Transverse colon (tissue), 4 donors: ENCODE data around the gene ABCC5. TPM values are rescaled to one million over a fixed set of nuclear protein-coding genes. Genes with fewer than 3 reads are reported as not detected.

ENCODE experiments used
- DNase-seq: peaks from one replicate; pipeline ENCODE4 v3.0.0-alpha.2; 2019
- H3K27ac ChIP-seq, 4 donors: fragments of 200-600 bp; sonication (generic); 2 replicates each; pipeline ENCODE4 v1.5.1; 2016 to 2018; ENCODE audit warnings: inconsistent platforms in 4 of 4
- H3K27me3 ChIP-seq: fragments of 200-600 bp; sonication (generic); 2 replicates; pipeline ENCODE4 v1.5.1; 2017; ENCODE audit warnings: inconsistent platforms
- H3K36me3 ChIP-seq, 4 donors: fragments of 200-600 bp; sonication (generic); 2 replicates each; pipeline ENCODE4 v1.5.1; 2017 to 2019; ENCODE audit warnings: inconsistent platforms in 4 of 4
- H3K4me1 ChIP-seq, 4 donors: fragments of 200-600 bp; sonication (generic); 2 replicates each; pipeline ENCODE4 v1.5.1; 2017 to 2020; ENCODE audit warnings: inconsistent platforms in 4 of 4
- H3K4me3 ChIP-seq, 4 donors: fragments of 200-600 bp; sonication (generic); 1 replicate in 1 of 4; 2 replicates in 3 of 4; pipeline versions ENCODE4 v1.5.1 to v1.6.1; 2017 to 2019; ENCODE audit warnings: inconsistent platforms in 4 of 4
- H3K9me3 ChIP-seq, 2 donors: fragments of 200-600 bp; sonication (generic); 2 replicates each; pipeline ENCODE4 v1.5.1; 2017 to 2019; ENCODE audit warnings: inconsistent platforms in 2 of 2
- EP300 ChIP-seq: sonication (generic); formaldehyde crosslinking; IDR thresholded peaks from one replicate; pipeline ENCODE4 v1.6.1; 2017; ENCODE audit warnings: antibody characterized with exemption, low read depth
- POLR2A ChIP-seq: fragments of 450-650 bp; IDR thresholded peaks from one replicate; pipeline ENCODE4 v1.6.1; 2016; ENCODE audit warnings: antibody characterized with exemption, mild to moderate bottlenecking, moderate library complexity
- POLR2AphosphoS5 ChIP-seq, 3 donors: sonication (generic); formaldehyde crosslinking; IDR thresholded peaks; one replicate each; pipeline ENCODE4 v1.6.1; 2016; ENCODE audit warnings: antibody characterized with exemption in 3 of 3
- WGBS, 2 donors: methylation state at CpG; one replicate each; pipeline ENCODE4 v1.1.5; 2018; ENCODE audit warnings: low coverage in 1 of 2; 5-methylcytosine and 5-hydroxymethylcytosine counted together
- in situ Hi-C, 4 donors: fragments of 200-750 bp; cut with MboI; loops; one replicate each; pipeline versions ENCODE4 v1.15.0 to v1.15.1; 2017; ENCODE audit warnings: low sequenced_read_pairs in 3 of 4, low pct_ligation_motif_present in 1 of 4, low pct_unique_long_range_greater_than_20kb in 1 of 4
- intact Hi-C: fragments of 100-400 bp; cut with DNase I; formaldehyde crosslinking; loops from one replicate; pipeline ENCODE4 v1.15.1; 2023; ENCODE audit warnings: low total_unique reads
- total RNA-seq, 4 donors: library from RNA; depleted of rRNA; stranded (reverse); fragments of >200 nt; gene quantifications; one replicate each; pipeline ENCODE4 v1.1.0, GENCODE V29; 2016
- TF ChIP-seq, protein P1 (sequence below), 5 experiments: fragments of 200-600 bp in 3 of 5; fragments of 450-650 bp in 2 of 5; sonication (generic) in 3 of 5; IDR thresholded peaks; 1 replicate in 2 of 5; 2 replicates in 3 of 5; pipeline ENCODE4 v1.5.1; 2016 to 2017; ENCODE audit warnings: antibody characterized with exemption in 5 of 5, inconsistent platforms in 3 of 5, mild to moderate bottlenecking in 2 of 5, moderate library complexity in 1 of 5

ABCC5 gene
- total RNA-seq, 4 donors from 2014 or later = 74.1 to 168 (median 83.8) TPM

DNA sequence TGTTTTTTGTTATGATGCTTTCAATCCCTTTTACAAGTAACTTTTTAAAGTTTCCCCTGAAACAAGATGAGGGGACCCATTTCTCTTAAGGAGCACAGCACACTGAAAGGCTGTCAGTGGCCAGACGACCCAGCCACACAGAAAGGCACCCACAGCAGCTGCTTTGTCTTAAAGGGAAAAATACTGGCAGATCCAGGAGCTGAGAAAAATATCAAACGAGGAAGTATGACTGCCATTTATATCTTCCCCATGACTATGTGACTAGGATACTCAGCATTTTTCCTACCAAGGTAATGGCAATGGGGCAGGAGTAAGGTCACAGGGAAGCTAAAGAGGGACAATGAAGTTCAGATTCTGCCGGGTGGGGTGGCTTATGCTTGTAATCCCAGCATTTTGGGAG lies 15.9 kb downstream of the ABCC5 start:
- H3K4me3 ChIP-seq = no peak overlapping the region
- in situ Hi-C loops = no loop called here
- H3K9me3 ChIP-seq = no peaks in the 10 kb centered on the region
- intact Hi-C loops = no loop called here
- WGBS, 2 donors = 63% methylated on average over 1 to 3 of the region's 3 CpGs
- H3K27me3 ChIP-seq = no peaks in the 10 kb centered on the region
- peaks cover 0 to 32% (median 13%) of the 10 kb centered on the region in 4 donors for H3K4me1 ChIP-seq
- DNase-seq = no peak
- no peak overlapping the region for H3K27ac ChIP-seq
- TF ChIP-seq POLR2A = no peak
- no peak for TF ChIP-seq POLR2AphosphoS5 (IDR thresholded peaks at IDR 0.05)
- no peak for TF ChIP-seq EP300
- TF ChIP-seq, protein P1, sequence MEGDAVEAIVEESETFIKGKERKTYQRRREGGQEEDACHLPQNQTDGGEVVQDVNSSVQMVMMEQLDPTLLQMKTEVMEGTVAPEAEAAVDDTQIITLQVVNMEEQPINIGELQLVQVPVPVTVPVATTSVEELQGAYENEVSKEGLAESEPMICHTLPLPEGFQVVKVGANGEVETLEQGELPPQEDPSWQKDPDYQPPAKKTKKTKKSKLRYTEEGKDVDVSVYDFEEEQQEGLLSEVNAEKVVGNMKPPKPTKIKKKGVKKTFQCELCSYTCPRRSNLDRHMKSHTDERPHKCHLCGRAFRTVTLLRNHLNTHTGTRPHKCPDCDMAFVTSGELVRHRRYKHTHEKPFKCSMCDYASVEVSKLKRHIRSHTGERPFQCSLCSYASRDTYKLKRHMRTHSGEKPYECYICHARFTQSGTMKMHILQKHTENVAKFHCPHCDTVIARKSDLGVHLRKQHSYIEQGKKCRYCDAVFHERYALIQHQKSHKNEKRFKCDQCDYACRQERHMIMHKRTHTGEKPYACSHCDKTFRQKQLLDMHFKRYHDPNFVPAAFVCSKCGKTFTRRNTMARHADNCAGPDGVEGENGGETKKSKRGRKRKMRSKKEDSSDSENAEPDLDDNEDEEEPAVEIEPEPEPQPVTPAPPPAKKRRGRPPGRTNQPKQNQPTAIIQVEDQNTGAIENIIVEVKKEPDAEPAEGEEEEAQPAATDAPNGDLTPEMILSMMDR (IDR thresholded peaks at IDR 0.05) = no peak
- no peaks in the 10 kb centered on the region for H3K36me3 ChIP-seq

DNA sequence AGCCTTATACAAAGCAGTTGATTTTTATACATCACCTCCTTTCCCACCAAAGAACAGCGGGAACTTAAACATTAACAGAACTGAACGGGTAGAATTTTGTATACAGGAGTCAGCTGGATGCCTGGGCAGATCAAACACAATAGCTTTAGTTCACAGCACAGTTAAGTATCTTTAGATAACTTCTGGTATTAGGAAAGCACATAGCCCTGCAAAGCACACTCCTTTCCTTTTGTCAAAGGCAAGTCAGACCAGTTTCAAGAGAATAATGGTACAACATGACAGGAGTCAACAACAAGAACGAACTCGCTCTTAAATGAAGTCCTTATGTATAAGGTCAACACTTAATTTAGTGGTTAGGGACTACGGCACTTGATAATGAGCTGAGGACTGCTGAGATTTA lies 26.3 kb downstream of the ABCC5 start:
- no peaks in the 10 kb centered on the region for H3K27me3 ChIP-seq
- DNase-seq = no peak
- H3K36me3 ChIP-seq = peaks cover 0 to 13% (median 5%) of the 10 kb centered on the region in 4 donors
- H3K27ac ChIP-seq = no peak overlapping the region
- 80% methylated on average over 5 of the region's 5 CpGs; no CpG with 5 or more reads in 1 of the 2 donors for WGBS, 2 donors
- in situ Hi-C loops = no loop called here
- intact Hi-C loops = no loop called here
- no peak for TF ChIP-seq POLR2A
- TF ChIP-seq, protein P1 (IDR thresholded peaks at IDR 0.05) = no peak
- H3K9me3 ChIP-seq = no peaks in the 10 kb centered on the region
- H3K4me3 ChIP-seq = no peak overlapping the region
- no peaks in the 10 kb centered on the region for H3K4me1 ChIP-seq

DNA sequence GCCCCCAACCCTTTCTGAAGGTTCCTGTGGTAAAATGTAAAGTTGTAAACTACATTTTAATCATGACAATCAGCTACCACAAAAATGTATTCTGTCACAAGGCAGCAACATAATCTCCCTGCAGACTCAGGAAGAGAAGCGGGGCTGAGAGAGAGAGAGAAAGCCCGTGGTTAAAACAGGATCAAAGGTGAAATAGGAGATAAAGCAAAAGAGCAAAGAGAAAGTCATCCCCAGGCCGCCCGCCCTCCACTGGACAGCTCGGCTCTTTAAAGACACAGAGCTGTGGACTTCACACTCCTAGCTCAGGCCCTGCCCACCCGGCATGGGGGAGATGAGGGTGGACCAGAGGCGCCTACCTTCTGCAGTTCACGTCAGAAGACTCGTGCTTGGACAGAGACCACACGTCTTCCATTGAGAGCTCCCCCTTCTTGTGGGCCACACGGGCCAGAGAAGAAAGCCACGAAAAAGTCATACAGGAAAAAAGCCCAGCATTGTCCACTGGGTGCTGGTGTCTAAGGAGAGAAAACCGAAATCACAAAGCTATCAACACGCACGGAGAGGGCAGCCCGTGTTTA lies 29.4 kb downstream of the ABCC5 start:
- no peak for DNase-seq
- intact Hi-C loops = no loop called here
- in situ Hi-C loops = no loop called here
- Histone ChIP-seq H3K27ac (no peak overlapping the region), H3K27me3 (no peaks in the 10 kb centered on the region), H3K4me3 (no peak overlapping the region), H3K9me3 (no peaks in the 10 kb centered on the region), H3K4me1 (peaks cover 0 to 4% (median 0%) of the 10 kb centered on the region in 4 donors), H3K36me3 (peaks cover 0 to 20% (median 7%) of the 10 kb centered on the region in 4 donors)
- TF ChIP-seq, protein P1 (IDR thresholded peaks at IDR 0.05) = no peak
- TF ChIP-seq EP300 (no peak), POLR2AphosphoS5 (IDR thresholded peaks at IDR 0.05) (no peak), POLR2A (no peak)
- WGBS, 2 donors = 71 to 89% methylated on average over 4 to 16 of the region's 16 CpGs

DNA sequence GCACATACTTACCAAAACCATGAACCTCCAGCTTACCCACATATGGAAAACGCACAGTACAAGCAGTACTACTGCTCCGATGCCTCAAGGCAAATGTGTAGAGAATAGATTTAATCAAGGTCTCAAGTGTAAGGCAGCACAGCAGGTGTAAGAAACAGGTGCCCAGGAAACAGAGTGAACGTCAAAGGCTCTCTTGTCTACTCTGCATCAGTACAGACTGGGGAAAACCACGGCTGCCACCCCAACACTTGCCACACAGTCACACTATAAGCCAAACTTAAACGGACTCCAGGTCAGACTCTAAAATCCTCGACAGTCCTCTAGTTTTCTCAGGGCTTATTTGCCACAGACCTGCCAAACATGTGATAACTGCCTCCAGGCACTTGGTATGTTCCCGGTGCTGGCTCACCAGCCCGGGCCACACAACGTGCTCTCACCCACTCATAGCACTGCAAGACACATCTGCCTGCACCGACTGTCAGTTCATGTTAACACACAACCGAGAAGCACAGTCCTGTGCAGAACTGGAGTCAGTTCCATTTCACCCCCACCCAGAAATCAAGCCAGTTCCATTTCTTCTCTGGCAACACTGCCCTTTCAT lies 30.6 kb downstream of the ABCC5 start:
- TF ChIP-seq POLR2A = no peak
- Histone ChIP-seq H3K4me3 (no peak overlapping the region), H3K27me3 (no peaks in the 10 kb centered on the region), H3K27ac (no peak overlapping the region), H3K4me1 (peaks cover 0 to 4% (median 0%) of the 10 kb centered on the region in 4 donors), H3K9me3 (no peaks in the 10 kb centered on the region), H3K36me3 (peaks cover 0 to 24% (median 7%) of the 10 kb centered on the region in 4 donors)
- intact Hi-C loops = no loop called here
- no peak for DNase-seq
- WGBS, 2 donors = 85 to 96% methylated on average over 4 to 11 of the region's 11 CpGs
- in situ Hi-C loops = no loop called here
